ENCODE measurements around the gene SEMA3C.

The SEMA3C gene

GRCh38 chr7:80924090-80924489 lies 5.2 kb upstream of the SEMA3C start:
- peak in 1 of 3 donors; percentile 42 for DNase-seq

- no peak for DNase-seq
Measured at GRCh38 chr7:80923211-80923612, 4.4 kb upstream of the SEMA3C start.

GRCh38 chr7:80922253-80923049 lies 3.6 kb upstream of the SEMA3C start:
- no peak for DNase-seq

- no peak for DNase-seq
Measured at GRCh38 chr7:80921130-80921529, 2.3 kb upstream of the SEMA3C start.

- DNase-seq: peak; percentile 59 to 63 (median 61)
Measured at GRCh38 chr7:80918399-80918798, 452 bp downstream of the SEMA3C start.

- DNase-seq: peak; percentile 41 to 61 (median 56)
Measured at GRCh38 chr7:80916770-80917741, 1.8 kb downstream of the SEMA3C start.

GRCh38 chr7:80910228-80910627 lies 8.6 kb downstream of the SEMA3C start:
- DNase-seq: no peak

- no peak for DNase-seq
Measured at GRCh38 chr7:80908360-80908797, 10.5 kb downstream of the SEMA3C start.

- DNase-seq: no peak
Measured at GRCh38 chr7:80907612-80908011, 11.2 kb downstream of the SEMA3C start.

GRCh38 chr7:80907141-80907601 lies 11.7 kb downstream of the SEMA3C start:
- no peak for DNase-seq

GRCh38 chr7:80905334-80905733 lies 13.5 kb downstream of the SEMA3C start:
- DNase-seq: no peak

GRCh38 chr7:80902716-80903308 lies 16.0 kb downstream of the SEMA3C start:
- DNase-seq: no peak

- no peak for DNase-seq
Measured at GRCh38 chr7:80902019-80902418, 16.8 kb downstream of the SEMA3C start.

- peak in 1 of 3 donors; percentile 12 for DNase-seq
Measured at GRCh38 chr7:80900583-80901576, 18.0 kb downstream of the SEMA3C start.

- DNase-seq: no peak
Measured at GRCh38 chr7:80896906-80897598, 21.8 kb downstream of the SEMA3C start.

GRCh38 chr7:80895056-80895455 lies 23.8 kb downstream of the SEMA3C start:
- DNase-seq: no peak

GRCh38 chr7:80891259-80891544 lies 27.6 kb downstream of the SEMA3C start:
- DNase-seq: no peak

- DNase-seq: no peak
Measured at GRCh38 chr7:80890426-80891258, 28.2 kb downstream of the SEMA3C start.

GRCh38 chr7:80889525-80889924 lies 29.3 kb downstream of the SEMA3C start:
- DNase-seq: no peak

- DNase-seq: no peak
Measured at GRCh38 chr7:80885757-80886156, 33.1 kb downstream of the SEMA3C start.
